ENCODE results near the gene SERPINA4. TPM values are rescaled to one million over a fixed set of nuclear protein-coding genes. Genes with fewer than 3 reads are reported as not detected.
A peak's percentile ranks its signal among the peaks of the same experiment; 100 is the strongest.
"Not testable (repeated sequence)": the region's sequence is repeated elsewhere in the genome, so short reads cannot be mapped to it uniquely, and the experiment has no call there.

SERPINA4 gene
- total RNA-seq, 1 donor from 2014 or later = not detected

GRCh38 chr14:94569381-94570001 lies 8.2 kb downstream of the SERPINA4 start:
- no peak for DNase-seq (ENCODE audit: low read depth in 2 of 2)

- no peak for DNase-seq (ENCODE audit: low read depth in 2 of 2)
Measured at GRCh38 chr14:94570002-94570400, 8.8 kb downstream of the SERPINA4 start.

DNA sequence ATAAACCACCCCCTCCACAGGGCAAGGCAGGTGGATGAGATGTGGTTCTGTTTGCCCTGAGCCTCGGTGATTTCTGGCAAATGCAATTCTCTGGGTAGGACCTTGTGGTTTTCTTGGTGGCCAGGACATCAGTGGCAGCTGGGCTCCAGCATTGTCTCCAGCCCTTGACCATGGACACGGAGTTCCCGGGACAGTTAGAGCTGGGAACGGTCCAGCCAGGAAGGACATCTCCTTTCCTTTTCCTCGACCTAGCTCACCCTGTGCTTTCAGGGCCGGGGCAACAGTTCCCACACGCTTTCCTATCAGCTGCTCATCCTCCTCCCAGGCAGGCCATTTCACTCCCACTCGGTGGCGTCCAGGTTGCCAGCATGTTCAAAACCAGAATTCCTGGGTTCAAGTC lies 9.2 kb downstream of the SERPINA4 start:
- DNase-seq (ENCODE audit: low read depth in 2 of 2) = no peak

GRCh38 chr14:94571395-94571794 lies 10.2 kb downstream of the SERPINA4 start:
- no peak for DNase-seq (ENCODE audit: low read depth in 2 of 2)

DNA sequence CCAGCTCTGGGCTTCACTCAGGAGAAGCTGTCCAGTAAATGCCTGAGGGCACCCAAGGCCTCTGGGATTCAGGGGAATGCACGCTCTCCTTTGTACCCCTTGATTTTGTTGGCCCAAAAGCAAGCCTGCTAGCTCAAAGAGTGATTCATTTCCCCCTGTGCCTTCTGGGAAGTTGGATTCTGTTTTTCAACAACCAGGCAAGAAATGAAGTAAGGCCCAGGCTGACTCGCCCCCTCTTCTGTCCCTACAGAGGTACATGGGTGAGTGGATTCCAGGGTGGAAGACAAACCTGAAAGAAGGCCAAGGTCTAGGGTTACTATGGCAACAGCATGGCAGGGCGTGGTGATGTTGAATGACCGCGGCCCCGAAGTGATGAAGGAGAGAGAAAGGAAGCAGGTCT lies 10.7 kb downstream of the SERPINA4 start:
- DNase-seq (ENCODE audit: low read depth in 2 of 2) = peak in 1 of 2 donors; percentile 12

DNA sequence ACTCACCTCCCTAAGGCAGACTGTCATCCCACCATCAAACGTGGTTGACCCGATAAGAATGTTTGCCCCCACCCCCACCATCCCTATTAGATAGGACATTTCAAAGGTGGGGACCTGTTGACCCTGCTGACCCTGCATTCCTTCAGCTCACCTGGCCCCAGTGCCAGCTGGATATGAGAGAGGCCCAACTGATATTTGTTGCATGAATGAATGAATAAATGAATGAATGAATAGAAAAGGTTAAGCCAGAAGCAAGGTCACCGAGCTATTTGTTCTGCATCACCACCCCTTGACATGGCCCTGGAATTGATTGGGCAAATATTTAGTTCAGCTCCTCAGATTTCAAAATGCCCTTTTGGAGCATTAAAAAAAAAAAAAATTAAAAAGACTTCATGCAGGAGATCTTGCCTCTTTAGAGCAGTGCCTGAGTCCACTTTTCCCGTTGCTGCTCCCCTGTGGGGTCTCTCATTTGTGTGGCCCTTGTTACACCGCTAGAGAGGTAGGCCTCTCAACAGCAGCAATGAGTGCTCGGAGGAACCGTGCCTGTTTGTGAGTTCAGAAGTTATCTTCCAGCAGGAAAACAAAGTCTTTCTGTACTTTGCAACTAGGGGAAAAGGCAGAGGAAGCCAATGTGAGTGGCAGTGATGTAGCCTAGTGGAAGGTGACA lies 11.5 kb downstream of the SERPINA4 start:
- no peak for DNase-seq (ENCODE audit: low read depth in 2 of 2)

- DNase-seq (ENCODE audit: low read depth in 2 of 2) = no peak
Measured at GRCh38 chr14:94573475-94574277, 12.4 kb downstream of the SERPINA4 start.

DNA sequence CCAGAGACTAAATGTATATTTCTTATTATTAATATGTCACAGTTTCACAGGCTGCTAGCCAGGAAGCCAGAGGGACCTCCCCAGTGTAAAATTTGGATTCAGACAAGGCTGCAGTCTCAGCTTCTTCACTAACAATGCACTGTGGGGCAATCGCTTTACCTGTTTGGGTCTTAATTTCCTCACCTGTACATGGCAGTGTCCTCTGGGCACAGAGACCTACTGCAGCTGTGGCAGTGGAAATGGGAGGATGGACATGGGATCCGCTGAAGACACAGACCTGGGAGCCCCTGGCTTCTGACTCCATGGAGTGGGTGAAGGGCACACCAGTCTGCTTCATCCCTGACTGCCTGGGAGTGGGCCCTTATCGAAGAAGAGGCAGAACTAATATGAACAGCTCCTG lies 13.1 kb downstream of the SERPINA4 start:
- DNase-seq (ENCODE audit: low read depth in 2 of 2) = no peak

DNA sequence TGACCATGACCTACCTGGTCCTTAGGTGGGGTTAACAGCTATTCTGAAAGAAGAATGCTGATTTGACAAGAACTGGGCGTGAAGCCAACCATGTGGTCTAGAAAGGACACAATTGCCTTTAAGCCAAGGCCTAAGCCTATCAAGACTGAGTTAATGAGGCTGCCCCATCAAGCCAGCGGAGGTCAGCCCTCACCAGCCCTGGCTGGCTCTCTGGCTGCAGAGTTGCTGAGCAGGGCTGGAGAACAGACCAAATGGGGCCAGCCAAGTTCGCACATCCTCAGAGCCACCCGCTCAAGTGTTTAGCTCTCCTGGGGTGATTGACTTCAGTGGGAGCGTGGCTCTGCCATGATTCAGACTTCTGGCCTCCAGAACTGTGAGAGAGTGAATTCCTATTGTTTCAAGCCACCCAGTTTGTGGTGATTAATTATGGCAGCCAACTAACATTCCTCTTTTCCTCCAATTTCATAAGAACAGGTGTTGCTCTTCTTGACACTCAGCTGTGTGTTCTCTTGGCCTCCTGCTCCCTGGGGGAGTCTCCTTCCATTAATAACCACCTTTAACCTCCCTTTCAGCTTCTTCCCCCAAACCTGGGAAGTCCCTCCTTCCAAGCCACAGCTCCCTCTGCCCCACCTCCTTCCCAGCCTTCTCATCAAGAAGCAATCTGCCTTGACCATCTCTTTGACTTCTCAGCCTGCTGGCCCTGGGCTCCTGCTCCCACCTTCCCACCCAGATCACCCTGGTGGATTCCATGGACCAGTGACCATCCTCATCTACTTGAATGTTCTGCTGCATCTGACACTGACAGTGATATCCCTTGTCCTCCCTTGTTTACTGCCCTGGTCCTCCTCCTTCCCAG lies 14.7 kb downstream of the SERPINA4 start:
- DNase-seq (ENCODE audit: low read depth in 2 of 2) = no peak

DNA sequence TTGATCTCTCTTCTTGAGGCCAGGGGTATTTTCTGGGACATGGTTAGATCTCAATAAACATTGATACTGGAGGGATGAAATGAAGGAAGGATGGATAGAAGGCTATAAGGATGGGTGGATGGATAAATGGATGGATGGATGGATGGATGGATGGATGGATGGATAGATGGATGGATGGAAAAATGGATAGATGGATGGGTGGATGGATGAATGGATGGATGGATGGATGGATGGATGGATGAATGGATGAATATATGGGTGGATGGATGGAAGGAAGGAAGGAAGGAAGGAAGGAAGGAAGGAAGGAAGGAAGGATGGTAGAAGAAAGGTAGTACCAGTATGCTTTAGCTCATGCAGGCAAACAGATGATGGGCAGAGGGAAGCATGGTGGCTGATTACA lies 16.2 kb downstream of the SERPINA4 start:
- DNase-seq (ENCODE audit: low read depth in 2 of 2) = not testable (repeated sequence)

- no peak for DNase-seq (ENCODE audit: low read depth in 2 of 2)
Measured at GRCh38 chr14:94578712-94579111, 17.5 kb downstream of the SERPINA4 start.

- DNase-seq (ENCODE audit: low read depth in 2 of 2) = peak in 1 of 2 donors; percentile 49
Measured at GRCh38 chr14:94581127-94581999, 20.1 kb downstream of the SERPINA4 start, which contains the start of gene SERPINA5. SERPINA5 (plus strand) TSS chr14:94581426; CDS start chr14:94587363, 5,937 bp downstream.

GRCh38 chr14:94582199-94582750 lies 21.0 kb downstream of the SERPINA4 start:
- DNase-seq (ENCODE audit: low read depth in 2 of 2) = no peak

DNA sequence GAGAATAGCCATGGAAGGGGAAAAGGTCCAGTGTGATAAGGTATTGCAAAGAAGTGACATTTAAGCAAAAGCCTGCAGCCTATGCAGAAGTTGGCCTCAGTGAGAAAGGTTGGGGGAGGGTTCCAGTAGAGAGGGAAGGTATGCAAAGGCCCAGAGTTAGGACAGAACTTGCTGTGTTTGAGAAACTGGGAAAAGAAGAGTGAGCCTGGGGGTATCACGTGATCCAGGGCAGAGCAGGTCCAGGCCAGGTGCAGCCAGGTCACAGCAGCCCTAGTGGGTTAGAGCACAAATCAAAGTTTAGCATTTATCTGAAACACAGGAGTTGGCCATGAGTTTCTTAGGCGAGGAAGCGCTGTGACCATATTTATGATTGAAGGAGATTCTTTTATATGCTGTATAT lies 21.6 kb downstream of the SERPINA4 start:
- no peak for DNase-seq (ENCODE audit: low read depth in 2 of 2)

- no peak for DNase-seq (ENCODE audit: low read depth in 2 of 2)
Measured at GRCh38 chr14:94583557-94583956, 22.3 kb downstream of the SERPINA4 start.

- no peak for DNase-seq (ENCODE audit: low read depth in 2 of 2)
Measured at GRCh38 chr14:94584591-94585280, 23.5 kb downstream of the SERPINA4 start.

DNA sequence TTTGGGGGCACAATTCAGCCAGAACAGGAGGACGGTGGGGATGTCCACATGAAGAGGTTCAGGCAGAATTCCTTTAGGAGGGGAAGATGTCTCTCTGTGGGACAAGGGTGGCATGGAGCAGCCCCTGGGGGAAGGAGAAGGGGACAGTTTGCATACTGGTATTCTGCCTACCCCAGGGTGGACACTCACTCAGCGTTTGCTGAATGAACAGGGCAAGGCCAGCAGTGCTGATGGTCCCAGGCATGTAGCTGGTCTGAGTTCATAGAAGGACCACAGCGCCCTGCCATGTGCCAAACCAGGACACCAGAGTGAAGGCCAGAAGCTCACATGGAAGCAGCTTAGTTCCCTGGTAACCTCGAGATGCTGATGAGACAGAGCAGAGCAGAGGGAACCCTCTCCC lies 25.4 kb downstream of the SERPINA4 start:
- DNase-seq (ENCODE audit: low read depth in 2 of 2) = no peak

GRCh38 chr14:94588311-94588710 lies 27.1 kb downstream of the SERPINA4 start:
- DNase-seq (ENCODE audit: low read depth in 2 of 2) = no peak

DNA sequence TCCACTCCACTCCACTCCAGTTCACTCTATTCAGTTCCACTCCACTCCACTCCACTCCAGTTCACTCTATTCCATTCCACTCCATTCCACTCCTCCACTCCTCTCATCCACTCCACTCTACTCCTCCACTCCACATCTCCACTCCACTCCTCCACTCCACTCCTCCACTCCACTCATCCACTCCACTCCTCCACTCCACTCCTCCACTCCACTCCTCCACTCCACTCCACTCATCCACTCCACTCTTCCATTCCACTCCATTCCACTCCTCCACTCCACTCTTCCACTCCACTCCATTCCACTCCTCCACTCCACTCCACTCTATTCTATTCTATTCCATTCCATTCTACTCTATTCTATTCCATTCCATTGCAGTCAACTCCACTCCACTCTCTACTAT lies 29.8 kb downstream of the SERPINA4 start:
- DNase-seq (ENCODE audit: low read depth in 2 of 2) = no peak

- no peak for DNase-seq (ENCODE audit: low read depth in 2 of 2)
Measured at GRCh38 chr14:94591871-94592270, 30.6 kb downstream of the SERPINA4 start.
